ENCODE results near the gene CNTNAP2. TPM values are rescaled to one million over a fixed set of nuclear protein-coding genes. Genes with fewer than 3 reads are reported as not detected.

The CNTNAP2 gene
- total RNA-seq, 1 experiment from 2014 or later = 0.03 TPM

- POLR2A ChIA-PET = no interaction called here
Observed at GRCh38 chr7:147153571-147153970, 1037.0 kb downstream of the CNTNAP2 start.

DNA sequence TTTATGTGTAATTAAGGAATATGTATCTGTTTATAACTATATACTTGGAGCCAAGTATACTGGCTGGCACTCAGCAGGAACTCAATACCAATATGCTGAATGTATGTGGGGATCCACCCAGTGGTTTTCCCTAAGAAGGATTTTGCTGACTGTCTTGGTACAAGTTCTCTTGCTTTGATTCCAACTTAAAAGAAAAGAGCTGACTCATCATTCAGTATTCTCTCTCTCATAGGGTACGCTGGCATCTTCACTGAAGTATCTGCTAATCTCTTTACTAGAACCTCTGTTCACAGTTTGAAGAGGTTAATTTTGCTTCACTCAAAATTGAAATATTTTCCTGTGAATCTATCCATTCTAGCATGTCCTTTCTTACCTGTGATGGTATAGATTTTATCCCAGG lies 1044.8 kb downstream of the CNTNAP2 start:
- no peaks in the 10 kb centered on the region for H3K4me1 ChIP-seq (ENCODE audit: control insufficient read depth, insufficient read depth, low read length)
- H3K27ac ChIP-seq (ENCODE audit: low read length) = no peak overlapping the region
- H3K36me3 ChIP-seq (ENCODE audit: control insufficient read depth, insufficient read depth, low read length) = no peaks in the 10 kb centered on the region
- no peak overlapping the region for H3K4me3 ChIP-seq (ENCODE audit: low read depth in 2 of 2, low read length in 2 of 2)
- BruUV-seq (replicated peaks) = no TSS peak
- intact Hi-C loops (cut with micrococcal nuclease; ENCODE audit: unreplicated experiment) (no loop called here), in situ Hi-C loops (cut with HindIII; ENCODE audit: low pct_unique_long_range_greater_than_20kb, low sequenced_read_pairs) (no loop called here)
- DNase-seq (ENCODE audit: low read depth, low spot score) (no peak), ATAC-seq (no peak)
- no peak for TF ChIP-seq TCF7L2 (IDR thresholded peaks at IDR 0.05; ENCODE audit: low read depth, low read length)
- TF ChIP-seq SIN3A (IDR thresholded peaks at IDR 0.05; ENCODE audit: borderline replicate concordance, insufficient read depth, low read depth, low read length) = no peak
- TF ChIP-seq, protein P1, sequence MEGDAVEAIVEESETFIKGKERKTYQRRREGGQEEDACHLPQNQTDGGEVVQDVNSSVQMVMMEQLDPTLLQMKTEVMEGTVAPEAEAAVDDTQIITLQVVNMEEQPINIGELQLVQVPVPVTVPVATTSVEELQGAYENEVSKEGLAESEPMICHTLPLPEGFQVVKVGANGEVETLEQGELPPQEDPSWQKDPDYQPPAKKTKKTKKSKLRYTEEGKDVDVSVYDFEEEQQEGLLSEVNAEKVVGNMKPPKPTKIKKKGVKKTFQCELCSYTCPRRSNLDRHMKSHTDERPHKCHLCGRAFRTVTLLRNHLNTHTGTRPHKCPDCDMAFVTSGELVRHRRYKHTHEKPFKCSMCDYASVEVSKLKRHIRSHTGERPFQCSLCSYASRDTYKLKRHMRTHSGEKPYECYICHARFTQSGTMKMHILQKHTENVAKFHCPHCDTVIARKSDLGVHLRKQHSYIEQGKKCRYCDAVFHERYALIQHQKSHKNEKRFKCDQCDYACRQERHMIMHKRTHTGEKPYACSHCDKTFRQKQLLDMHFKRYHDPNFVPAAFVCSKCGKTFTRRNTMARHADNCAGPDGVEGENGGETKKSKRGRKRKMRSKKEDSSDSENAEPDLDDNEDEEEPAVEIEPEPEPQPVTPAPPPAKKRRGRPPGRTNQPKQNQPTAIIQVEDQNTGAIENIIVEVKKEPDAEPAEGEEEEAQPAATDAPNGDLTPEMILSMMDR (IDR thresholded peaks at IDR 0.05) = no peak
- no peak for TF ChIP-seq POLR2AphosphoS5 (IDR thresholded peaks at IDR 0.05; ENCODE audit: low read depth, low read length)
- ChIA-PET POLR2A (no interaction called here), CTCF (no interaction called here)
- no peaks in the 10 kb centered on the region for H3K27me3 ChIP-seq (ENCODE audit: control insufficient read depth, insufficient read depth, low read length)
- no peaks in the 10 kb centered on the region for H3K9me3 ChIP-seq (ENCODE audit: control insufficient read depth, insufficient read depth, low read depth, low read length)

More at GRCh38 chr7:147153571-147153970, 1037.0 kb downstream of the CNTNAP2 start:
- intact Hi-C loops (cut with micrococcal nuclease; ENCODE audit: unreplicated experiment) (no loop called here), in situ Hi-C loops (cut with HindIII; ENCODE audit: low pct_unique_long_range_greater_than_20kb, low sequenced_read_pairs) (no loop called here)
- ATAC-seq = no peak
- TF ChIP-seq SIN3A (IDR thresholded peaks at IDR 0.05; ENCODE audit: borderline replicate concordance, insufficient read depth, low read depth, low read length) (no peak), POLR2AphosphoS5 (IDR thresholded peaks at IDR 0.05; ENCODE audit: low read depth, low read length) (no peak), TCF7L2 (IDR thresholded peaks at IDR 0.05; ENCODE audit: low read depth, low read length) (no peak)
- TF ChIP-seq, protein P2, sequence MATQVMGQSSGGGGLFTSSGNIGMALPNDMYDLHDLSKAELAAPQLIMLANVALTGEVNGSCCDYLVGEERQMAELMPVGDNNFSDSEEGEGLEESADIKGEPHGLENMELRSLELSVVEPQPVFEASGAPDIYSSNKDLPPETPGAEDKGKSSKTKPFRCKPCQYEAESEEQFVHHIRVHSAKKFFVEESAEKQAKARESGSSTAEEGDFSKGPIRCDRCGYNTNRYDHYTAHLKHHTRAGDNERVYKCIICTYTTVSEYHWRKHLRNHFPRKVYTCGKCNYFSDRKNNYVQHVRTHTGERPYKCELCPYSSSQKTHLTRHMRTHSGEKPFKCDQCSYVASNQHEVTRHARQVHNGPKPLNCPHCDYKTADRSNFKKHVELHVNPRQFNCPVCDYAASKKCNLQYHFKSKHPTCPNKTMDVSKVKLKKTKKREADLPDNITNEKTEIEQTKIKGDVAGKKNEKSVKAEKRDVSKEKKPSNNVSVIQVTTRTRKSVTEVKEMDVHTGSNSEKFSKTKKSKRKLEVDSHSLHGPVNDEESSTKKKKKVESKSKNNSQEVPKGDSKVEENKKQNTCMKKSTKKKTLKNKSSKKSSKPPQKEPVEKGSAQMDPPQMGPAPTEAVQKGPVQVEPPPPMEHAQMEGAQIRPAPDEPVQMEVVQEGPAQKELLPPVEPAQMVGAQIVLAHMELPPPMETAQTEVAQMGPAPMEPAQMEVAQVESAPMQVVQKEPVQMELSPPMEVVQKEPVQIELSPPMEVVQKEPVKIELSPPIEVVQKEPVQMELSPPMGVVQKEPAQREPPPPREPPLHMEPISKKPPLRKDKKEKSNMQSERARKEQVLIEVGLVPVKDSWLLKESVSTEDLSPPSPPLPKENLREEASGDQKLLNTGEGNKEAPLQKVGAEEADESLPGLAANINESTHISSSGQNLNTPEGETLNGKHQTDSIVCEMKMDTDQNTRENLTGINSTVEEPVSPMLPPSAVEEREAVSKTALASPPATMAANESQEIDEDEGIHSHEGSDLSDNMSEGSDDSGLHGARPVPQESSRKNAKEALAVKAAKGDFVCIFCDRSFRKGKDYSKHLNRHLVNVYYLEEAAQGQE (IDR thresholded peaks at IDR 0.05; ENCODE audit: insufficient read depth in 1 of 2, low read depth in 2 of 2, low read length in 1 of 2) = no peak
- TF ChIP-seq, protein P1 (IDR thresholded peaks at IDR 0.05) = no peak
- H3K27ac ChIP-seq (ENCODE audit: low read length) = no peak overlapping the region
- DNase-seq (ENCODE audit: low read depth, low spot score) = no peak
- H3K27me3 ChIP-seq (ENCODE audit: control insufficient read depth, insufficient read depth, low read length) = no peaks in the 10 kb centered on the region
- CTCF ChIA-PET = no interaction called here
- H3K9me3 ChIP-seq (ENCODE audit: control insufficient read depth, insufficient read depth, low read depth, low read length) = no peaks in the 10 kb centered on the region
- H3K4me3 ChIP-seq (ENCODE audit: low read depth in 2 of 2, low read length in 2 of 2) = no peak overlapping the region
- no TSS peak for BruUV-seq (replicated peaks)
- H3K4me1 ChIP-seq (ENCODE audit: control insufficient read depth, insufficient read depth, low read length) = no peaks in the 10 kb centered on the region
- H3K36me3 ChIP-seq (ENCODE audit: control insufficient read depth, insufficient read depth, low read length) = no peaks in the 10 kb centered on the region
